Fibroblast of the aortic adventitia (primary cell): ENCODE data around the gene NARS2. TPM values are rescaled to one million over a fixed set of nuclear protein-coding genes. Genes with fewer than 3 reads are reported as not detected.
"Not testable (repeated sequence)": the region's sequence is repeated elsewhere in the genome, so short reads cannot be mapped to it uniquely, and the experiment has no call there.

Experiments
- DNase-seq: peaks from one replicate; pipeline ENCODE4 v3.0.0-alpha.2; 2010; ENCODE audit warnings: low read depth
- H3K4me3 ChIP-seq: 2 replicates; pipeline ENCODE4 v1.5.1; 2011; ENCODE audit warnings: low read depth, mild to moderate bottlenecking, control low read depth, low read length, moderate library complexity
- CTCF ChIP-seq: IDR thresholded peaks from 2 replicates; pipeline ENCODE4 v1.5.1; 2011; ENCODE audit warnings: mild to moderate bottlenecking, low read length, control low read depth, inconsistent platforms; ENCODE audit not compliant: insufficient read depth
- total RNA-seq: library from RNA; depleted of rRNA; stranded (reverse); fragments of >200 nt; gene quantifications from 2 replicates; pipeline ENCODE4 v1.2.3, GENCODE V29; 2012; ENCODE audit warnings: low replicate concordance

Gene NARS2
- total RNA-seq, 1 donor, result 15.1 TPM

GRCh38 chr11:78555592-78555991 is 19.1 kb downstream of the NARS2 start:
- H3K4me3 ChIP-seq, result no peak overlapping the region
- no peak for DNase-seq
- no peak for TF ChIP-seq CTCF

- no peak for DNase-seq
- no peak for TF ChIP-seq CTCF
- H3K4me3 ChIP-seq, result no peak overlapping the region
These were observed 21.8 kb downstream of the NARS2 start for GRCh38 chr11:78552881-78553280.

- not testable (repeated sequence) for DNase-seq, H3K4me3 ChIP-seq
These were observed 22.5 kb downstream of the NARS2 start for GRCh38 chr11:78552139-78552538.

GRCh38 chr11:78551066-78551465 is 23.6 kb downstream of the NARS2 start:
- TF ChIP-seq CTCF, result no peak

GRCh38 chr11:78549624-78550409 is 24.8 kb downstream of the NARS2 start:
- DNase-seq, result no peak
- TF ChIP-seq CTCF, result no peak
- no peak overlapping the region for H3K4me3 ChIP-seq

More at GRCh38 chr11:78551066-78551465, 23.6 kb downstream of the NARS2 start:
- DNase-seq, result no peak
- no peak overlapping the region for H3K4me3 ChIP-seq

GRCh38 chr11:78548911-78549590 is 25.6 kb downstream of the NARS2 start:
- TF ChIP-seq CTCF, result no peak
- DNase-seq, result peak; percentile 39
- H3K4me3 ChIP-seq, result no peak overlapping the region

- no peak overlapping the region for H3K4me3 ChIP-seq
- TF ChIP-seq CTCF, result no peak
- no peak for DNase-seq
These were observed 26.5 kb downstream of the NARS2 start for GRCh38 chr11:78547931-78548705.
